MM.1S (cell line): ENCODE measurements around the gene PXMP2.

ENCODE experiments used
- EZH2 ChIP-seq: fragments of 300-600 bp; sonication (generic); optimal IDR thresholded peaks from 2 replicates; pipeline ENCODE3; 2017; ENCODE audit warnings: low read depth, mild to moderate bottlenecking, antibody characterized with exemption, low read length, mixed read lengths
- EZH2phosphoT487 ChIP-seq: fragments of 300-600 bp; sonication (generic); IDR thresholded peaks from 2 replicates; pipeline ENCODE4 v1.6.1; 2018; ENCODE audit warnings: antibody characterized with exemption, low read length
- TF ChIP-seq, protein P1 (sequence below): fragments of 300-600 bp; sonication (generic); IDR thresholded peaks from 2 replicates; pipeline ENCODE4 v1.5.1; 2016; ENCODE audit warnings: antibody characterized with exemption, low read length, mixed read lengths

DNA sequence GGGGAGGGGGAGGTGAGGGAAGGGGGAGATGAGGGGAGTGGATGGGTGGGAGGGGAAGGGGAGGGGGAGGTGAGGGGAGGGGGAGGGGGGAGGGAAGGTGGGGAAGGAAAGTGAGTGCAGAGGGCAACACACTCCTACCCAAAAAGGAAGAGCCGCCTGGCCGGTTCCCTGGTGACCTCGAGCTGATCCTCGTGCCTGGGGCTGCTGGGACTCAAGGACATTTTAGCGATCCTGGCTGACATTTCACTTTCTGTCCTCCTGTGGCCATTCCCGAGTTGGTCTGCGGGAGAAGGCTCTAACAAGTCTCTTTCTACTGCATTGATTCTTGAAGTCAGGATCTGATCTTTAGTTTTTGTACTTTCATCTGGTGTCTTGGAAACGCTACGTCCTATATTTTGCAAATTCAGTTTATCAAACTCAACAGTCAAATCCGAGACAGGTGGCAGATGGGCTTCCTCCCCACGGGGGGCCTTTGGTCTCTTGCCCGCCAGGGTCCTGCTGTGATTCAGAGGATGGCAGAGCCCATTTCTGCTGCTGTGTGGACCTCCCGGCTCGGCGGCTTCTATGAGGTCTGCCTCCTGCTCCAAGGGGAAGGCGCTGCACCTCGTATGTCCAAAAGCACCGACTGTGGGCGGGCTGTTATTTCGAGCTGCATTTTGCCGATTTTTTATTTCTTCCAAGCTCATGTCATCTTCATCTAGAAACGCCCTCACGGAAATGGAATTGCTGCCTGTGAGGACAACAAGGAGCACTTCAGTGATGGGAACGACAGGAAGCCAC lies 42.3 kb downstream of the PXMP2 start:
- TF ChIP-seq, protein P1, sequence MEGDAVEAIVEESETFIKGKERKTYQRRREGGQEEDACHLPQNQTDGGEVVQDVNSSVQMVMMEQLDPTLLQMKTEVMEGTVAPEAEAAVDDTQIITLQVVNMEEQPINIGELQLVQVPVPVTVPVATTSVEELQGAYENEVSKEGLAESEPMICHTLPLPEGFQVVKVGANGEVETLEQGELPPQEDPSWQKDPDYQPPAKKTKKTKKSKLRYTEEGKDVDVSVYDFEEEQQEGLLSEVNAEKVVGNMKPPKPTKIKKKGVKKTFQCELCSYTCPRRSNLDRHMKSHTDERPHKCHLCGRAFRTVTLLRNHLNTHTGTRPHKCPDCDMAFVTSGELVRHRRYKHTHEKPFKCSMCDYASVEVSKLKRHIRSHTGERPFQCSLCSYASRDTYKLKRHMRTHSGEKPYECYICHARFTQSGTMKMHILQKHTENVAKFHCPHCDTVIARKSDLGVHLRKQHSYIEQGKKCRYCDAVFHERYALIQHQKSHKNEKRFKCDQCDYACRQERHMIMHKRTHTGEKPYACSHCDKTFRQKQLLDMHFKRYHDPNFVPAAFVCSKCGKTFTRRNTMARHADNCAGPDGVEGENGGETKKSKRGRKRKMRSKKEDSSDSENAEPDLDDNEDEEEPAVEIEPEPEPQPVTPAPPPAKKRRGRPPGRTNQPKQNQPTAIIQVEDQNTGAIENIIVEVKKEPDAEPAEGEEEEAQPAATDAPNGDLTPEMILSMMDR = no peak
- no peak for TF ChIP-seq EZH2
- no peak for TF ChIP-seq EZH2phosphoT487
